Vagina (tissue), 2 donors: ENCODE data around the gene STAU1.

ENCODE experiments used
- POLR2A ChIP-seq, 2 donors: fragments of 450-650 bp; IDR thresholded peaks; one replicate each; pipeline ENCODE4 v1.6.1; 2017; ENCODE audit warnings: antibody characterized with exemption in 2 of 2, mild to moderate bottlenecking in 2 of 2, moderate library complexity in 2 of 2
- POLR2AphosphoS5 ChIP-seq, 2 donors: sonication (generic); formaldehyde crosslinking; IDR thresholded peaks; one replicate each; pipeline ENCODE4 v1.9.0; 2017; ENCODE audit warnings: antibody characterized with exemption in 2 of 2, mild to moderate bottlenecking in 2 of 2, low read depth in 1 of 2; ENCODE audit not compliant: insufficient read depth in 1 of 2
- TF ChIP-seq, protein P1 (sequence below), 3 experiments: fragments of 450-650 bp in 2 of 3; fragments of 200-600 bp in 1 of 3; sonication (generic) in 1 of 3; IDR thresholded peaks; one replicate each; pipeline ENCODE4 v1.5.1; 2017 to 2019; ENCODE audit warnings: antibody characterized with exemption in 3 of 3, mild to moderate bottlenecking in 2 of 3, moderate library complexity in 2 of 3

DNA sequence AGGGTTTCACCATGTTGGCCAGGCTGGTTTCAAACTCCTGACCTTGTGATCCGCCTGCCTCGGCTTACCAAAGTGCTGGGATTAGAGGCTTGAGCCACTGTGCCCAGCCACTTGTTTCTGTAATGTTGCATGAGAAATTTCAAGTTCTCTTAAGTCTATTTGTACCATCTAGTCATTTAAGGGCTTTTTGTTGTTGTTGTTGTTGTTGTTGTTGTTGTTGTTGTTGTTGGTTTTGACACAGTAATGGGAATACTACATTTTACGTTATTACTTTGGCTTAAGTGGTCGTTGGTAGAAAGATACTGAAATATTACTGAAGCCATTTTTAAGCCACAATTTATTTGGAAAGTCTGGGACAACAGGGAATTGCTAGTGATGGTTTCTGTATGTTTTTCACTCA lies 90.0 kb downstream of the STAU1 start:
- TF ChIP-seq, protein P1, sequence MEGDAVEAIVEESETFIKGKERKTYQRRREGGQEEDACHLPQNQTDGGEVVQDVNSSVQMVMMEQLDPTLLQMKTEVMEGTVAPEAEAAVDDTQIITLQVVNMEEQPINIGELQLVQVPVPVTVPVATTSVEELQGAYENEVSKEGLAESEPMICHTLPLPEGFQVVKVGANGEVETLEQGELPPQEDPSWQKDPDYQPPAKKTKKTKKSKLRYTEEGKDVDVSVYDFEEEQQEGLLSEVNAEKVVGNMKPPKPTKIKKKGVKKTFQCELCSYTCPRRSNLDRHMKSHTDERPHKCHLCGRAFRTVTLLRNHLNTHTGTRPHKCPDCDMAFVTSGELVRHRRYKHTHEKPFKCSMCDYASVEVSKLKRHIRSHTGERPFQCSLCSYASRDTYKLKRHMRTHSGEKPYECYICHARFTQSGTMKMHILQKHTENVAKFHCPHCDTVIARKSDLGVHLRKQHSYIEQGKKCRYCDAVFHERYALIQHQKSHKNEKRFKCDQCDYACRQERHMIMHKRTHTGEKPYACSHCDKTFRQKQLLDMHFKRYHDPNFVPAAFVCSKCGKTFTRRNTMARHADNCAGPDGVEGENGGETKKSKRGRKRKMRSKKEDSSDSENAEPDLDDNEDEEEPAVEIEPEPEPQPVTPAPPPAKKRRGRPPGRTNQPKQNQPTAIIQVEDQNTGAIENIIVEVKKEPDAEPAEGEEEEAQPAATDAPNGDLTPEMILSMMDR (IDR thresholded peaks at IDR 0.05): no peak
- TF ChIP-seq POLR2A (IDR thresholded peaks at IDR 0.05): no peak
- TF ChIP-seq POLR2AphosphoS5 (IDR thresholded peaks at IDR 0.05; ENCODE audit: insufficient read depth in 1 of 2, low read depth in 1 of 2): no peak
